Renal cortical epithelial cell (primary cell): Measurements from ENCODE around the gene PGRMC1. TPM values are rescaled to one million over a fixed set of nuclear protein-coding genes. Genes with fewer than 3 reads are reported as not detected.
"Not testable (repeated sequence)": the region's sequence is repeated elsewhere in the genome, so short reads cannot be mapped to it uniquely, and the experiment has no call there.

Experiments used
- DNase-seq: peaks from one replicate; pipeline ENCODE4 v3.0.0-alpha.2; 2011; ENCODE audit warnings: low read depth
- total RNA-seq: library from RNA; depleted of rRNA; stranded (reverse); fragments of >200 nt; gene quantifications from 2 replicates; pipeline ENCODE4 v1.2.3, GENCODE V29; 2014

PGRMC1 gene
- total RNA-seq, result 153 and 259 TPM in 2 replicates

DNA sequence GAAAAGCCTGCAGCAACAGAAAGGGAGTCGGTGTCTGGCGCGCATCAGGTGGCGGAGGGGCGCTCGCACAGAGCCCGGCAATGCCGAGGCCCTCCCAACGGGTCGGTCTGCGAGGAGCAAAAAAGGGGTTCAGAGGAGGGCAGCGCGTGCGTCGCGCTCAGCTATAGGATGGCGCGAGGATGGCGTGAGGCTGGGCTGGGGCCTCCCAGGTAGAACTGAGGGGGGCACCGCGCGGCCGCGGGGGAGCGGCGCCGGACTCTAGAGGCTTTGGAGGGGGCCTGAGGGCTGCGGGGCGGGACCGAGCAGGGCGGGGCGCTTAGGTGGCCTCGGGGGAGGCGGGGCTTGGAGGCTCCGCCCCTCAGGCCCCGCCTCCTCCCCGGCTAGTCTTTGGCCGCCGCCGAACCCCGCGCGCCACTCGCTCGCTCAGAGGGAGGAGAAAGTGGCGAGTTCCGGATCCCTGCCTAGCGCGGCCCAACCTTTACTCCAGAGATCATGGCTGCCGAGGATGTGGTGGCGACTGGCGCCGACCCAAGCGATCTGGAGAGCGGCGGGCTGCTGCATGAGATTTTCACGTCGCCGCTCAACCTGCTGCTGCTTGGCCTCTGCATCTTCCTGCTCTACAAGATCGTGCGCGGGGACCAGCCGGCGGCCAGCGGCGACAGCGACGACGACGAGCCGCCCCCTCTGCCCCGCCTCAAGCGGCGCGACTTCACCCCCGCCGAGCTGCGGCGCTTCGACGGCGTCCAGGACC lies at the start of gene PGRMC1:
PGRMC1 (plus strand) TSS at position 414 of the 751 bp plus-strand sequence; CDS start at position 493, 79 bp downstream.
- DNase-seq, result peak; percentile 42

DNA sequence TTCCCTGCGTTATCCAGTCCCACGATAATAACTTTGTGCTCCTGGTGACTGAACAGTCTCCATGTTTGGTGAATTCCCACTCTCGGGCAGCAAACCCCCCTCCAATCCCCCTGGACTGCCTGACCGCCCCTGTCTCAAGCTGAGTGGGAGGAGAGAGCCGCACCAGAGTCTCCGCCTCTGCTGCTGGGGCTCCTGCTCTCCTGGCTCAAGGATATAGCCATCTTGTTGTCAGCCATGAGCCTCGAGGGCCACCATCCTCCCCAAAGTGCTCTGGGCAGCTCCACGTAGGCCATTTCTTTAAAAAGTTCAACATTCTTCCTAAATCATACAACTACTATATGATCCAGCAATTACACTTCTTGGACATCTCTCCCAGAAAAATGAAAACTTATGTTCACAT lies 49.3 kb upstream of the PGRMC1 start:
- DNase-seq, result no peak

DNA sequence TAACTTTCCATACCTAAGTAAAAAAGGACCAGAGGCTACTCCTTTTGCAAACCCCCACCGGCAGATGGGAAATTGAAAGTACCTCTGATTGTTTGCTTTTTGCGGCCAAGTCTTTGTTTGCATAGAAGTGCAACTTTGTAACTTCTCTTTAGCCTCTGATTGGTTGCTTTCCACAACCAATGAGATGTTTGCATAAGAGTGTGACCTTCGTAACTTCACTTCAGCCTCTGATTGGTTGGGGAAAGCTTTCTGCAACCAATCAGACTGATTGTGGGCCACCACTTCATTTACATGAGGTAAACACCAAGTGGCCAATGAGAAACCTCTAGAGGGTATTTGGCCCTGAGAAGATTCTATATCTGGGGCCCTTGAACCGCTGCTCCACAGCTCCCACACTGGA lies 48.8 kb upstream of the PGRMC1 start:
- DNase-seq, result no peak

DNA sequence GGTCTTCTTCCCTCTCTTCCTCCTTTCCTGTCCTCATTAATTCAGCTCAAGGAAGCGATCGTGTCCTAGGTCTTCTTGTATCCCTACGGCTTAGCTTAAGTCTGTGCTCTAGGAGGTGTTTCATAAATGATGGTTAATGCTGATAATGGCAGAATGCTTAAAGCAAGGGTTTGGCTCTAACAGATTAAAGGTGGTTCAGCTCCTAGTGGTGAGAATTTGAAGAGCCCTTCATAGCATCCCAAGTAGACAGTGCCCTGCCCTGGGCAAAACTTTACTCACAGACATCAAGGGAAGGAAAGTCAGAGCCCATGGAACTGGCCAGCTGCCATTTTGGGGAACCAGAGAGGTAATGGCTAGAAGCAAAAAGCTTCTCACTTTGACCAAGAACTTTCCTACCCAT lies 47.0 kb upstream of the PGRMC1 start:
- DNase-seq, result no peak

DNA sequence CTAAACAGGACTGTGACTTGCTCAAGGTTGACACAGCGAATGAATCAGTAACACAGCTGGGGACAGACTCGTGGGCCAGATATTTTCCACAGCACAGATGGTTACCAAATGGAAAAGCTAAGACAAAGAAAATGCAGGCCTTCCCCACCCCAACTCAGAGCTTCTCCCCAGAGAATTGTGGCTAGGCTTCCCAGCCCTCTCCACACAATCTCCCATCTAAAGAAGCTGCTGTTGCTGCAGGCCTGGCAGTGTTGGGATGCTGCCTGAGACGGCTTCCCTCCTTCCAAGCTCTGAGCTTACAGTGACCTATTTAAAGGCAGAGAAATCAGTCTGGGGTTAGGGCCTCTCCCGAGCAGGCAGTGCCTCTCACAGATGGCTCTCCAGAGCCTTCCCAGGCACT lies 46.5 kb upstream of the PGRMC1 start:
- DNase-seq, result no peak

DNA sequence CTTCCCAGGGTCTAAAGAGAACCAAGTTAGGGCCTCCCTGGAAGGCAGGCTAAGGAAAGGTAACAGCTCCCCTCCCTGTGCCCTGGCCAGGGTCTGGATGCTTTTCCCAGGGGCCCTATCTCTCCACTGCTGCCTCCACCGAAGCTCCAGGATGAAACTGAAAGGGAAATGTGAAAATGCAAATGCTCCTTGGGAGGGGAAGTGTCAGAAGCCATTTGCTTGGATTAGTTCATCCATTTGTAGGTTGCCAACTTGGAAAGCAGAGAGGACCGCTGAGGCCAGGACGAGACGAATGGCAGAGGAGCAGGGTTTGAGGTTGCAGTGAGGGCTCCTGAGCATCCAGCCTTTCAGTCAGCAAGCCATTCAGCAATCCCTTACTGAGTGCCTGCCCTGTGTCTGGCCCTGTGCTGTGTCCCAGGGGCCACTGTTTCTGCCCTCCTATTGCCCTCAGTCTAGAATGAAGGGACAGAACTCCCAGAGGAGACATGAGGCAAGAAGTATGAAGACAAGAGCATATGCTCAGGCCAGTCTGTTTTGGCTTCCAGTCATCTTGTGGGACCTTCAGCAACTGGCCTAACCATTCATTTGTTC lies 45.9 kb upstream of the PGRMC1 start:
- DNase-seq, result no peak

DNA sequence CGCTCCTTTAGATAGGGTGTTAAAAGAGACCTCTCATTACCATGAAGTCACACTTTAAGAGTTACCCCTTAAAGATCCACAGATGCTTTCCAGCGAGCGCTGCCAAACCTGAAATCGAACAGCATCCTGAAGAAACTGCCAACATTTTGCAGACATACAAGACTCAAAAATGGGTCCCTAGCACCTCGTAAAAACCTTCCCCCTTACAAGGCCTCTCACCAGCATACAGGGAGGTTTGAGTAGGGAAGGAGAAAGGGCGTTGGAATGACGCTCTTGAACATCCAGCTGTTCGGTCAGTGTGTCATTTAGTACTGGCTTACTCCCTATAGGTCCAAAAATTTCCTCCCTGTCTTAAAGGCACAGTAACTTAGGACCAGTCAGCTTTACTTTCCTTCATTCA lies 45.3 kb upstream of the PGRMC1 start:
- DNase-seq, result no peak

DNA sequence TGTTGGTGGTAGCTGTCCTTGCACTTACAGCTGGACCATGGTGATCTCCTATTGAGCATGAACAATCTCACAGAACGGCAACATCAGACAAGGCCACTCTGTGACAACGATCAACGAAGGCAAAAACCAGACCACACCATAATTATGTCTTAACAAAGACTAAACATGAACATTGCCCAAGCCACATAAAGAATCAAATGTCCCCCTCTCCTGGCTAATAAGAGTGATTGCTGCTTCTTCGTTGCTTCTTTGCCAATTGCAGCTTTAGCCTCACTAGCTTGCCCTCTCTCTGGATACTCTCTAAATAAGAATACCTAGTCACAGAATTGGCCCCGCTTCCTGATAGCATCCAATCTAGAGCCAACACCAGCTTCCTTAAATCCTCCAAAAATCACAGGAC lies 41.5 kb upstream of the PGRMC1 start:
- DNase-seq, result no peak

DNA sequence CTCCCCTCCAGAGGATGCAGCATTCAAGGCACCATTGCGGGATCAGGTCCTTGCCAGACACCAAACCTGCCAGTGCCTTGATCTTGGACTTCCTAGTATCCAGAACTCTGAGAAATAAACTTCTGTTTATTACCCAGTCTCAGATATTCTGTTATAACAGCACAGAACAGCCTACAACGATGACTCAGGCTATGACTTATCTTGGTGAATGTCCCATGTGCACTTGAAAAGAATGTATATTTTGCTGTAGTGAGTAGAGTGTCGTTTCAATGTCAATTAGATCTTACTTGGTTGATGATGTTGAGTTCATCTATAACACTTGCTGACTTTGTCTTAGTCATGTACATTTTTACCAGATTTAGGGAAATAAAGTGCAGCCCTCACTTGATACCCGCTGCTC lies 34.5 kb upstream of the PGRMC1 start:
- peak; percentile 1 for DNase-seq

DNA sequence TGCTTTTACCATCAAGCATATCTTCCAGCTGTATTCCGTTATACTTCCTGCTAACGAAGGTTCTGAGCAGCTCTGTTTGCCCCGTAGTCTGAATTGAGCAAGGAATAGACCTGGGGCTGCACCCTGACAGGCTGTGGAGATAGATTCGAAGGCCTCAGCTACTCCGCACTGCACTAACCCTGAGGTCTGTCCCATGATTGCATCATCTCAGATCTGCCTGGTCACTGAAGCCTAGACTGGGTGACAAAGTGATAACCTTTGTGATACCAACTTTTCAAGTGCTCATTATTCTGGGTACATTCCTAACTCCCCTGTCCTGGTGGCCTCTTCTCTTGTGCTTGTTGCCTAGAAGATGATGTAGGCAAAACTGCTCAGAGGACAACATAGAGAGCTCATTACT lies 29.9 kb upstream of the PGRMC1 start:
- no peak for DNase-seq

DNA sequence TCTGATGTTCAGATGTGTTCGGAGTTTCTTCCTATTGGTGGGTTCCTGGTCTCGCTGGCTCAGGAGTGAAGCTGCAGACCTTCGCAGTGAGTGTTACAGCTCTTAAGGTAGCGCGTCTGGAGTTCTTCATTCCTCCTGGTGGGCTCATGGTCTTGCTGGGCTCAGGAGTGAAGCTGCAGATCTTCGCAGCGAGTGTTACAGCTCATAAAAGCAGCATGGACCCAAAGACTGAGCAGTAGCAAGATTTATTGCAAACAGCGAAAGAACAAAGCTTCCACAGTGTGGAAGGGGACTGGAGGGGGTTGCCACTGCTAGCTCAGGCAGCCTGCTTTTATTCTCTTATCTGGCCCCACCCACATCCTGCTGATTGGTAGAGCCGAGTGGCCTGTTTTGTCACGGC lies 28.6 kb upstream of the PGRMC1 start:
- DNase-seq, result not testable (repeated sequence)

DNA sequence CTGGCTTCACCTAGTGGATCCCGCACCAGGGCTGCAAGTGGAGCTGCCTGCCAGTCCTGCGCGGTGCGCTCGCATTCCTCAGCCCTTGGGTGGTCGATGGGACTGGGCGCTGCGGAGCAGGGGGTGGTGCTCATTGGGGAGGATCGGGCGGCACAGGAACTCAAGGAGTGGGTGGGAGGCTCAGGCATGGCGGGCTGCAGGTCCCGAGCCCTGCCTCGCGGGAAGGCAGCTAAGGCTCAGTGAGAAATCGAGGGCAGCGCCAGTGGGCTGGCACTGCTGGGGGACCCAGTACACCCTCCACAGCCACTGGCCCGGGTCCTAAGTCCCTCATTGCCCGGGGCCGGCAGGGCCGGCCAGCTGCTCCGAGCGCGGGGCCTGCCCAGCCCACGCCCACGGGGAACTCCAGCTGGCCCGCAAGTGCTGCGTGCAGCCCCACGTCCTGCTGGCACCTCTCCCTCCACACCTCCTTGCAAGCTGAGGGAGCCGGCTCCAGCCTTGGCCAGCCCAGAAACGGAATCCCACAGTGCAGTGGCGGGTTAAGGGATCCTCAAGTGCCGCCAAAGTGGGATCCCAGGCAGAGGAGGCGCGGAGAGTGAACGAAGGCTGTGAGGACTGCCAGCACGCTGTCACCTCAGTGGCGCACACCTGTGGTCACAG lies 27.6 kb upstream of the PGRMC1 start:
- no peak for DNase-seq

DNA sequence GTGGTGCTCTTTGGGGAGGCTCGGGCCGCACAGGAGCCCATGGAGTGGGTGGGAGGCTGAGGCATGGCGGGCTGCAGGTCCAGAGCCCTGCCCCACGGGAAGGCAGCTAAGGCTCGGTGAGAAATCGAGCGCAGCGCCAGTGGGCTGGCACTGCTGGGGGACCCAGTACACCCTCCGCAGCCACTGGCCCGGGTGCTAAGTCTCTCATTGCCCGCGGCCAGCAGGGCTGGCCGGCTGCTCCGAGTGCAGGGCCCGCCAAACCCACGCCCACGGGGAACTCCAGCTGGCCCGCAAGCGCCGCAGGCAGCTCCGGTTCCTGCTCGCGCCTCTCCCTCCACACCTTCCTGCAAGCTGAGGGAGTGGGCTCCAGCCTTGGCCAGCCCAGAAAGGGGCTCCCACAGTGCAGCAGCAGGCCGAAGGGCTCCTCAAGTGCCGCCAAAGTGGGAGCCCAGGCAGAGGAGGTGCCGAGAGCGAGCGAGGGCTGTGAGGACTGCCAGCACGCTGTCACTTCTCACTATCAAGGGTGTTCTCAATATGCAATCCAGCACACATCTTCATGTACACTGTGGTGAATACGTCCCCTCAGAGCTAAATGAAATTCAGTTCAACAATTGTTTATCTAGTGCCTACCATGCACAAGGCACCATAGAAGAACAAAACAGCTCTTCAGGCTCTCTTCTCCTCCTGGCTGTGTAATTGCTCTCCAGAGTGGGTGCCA lies 25.0 kb upstream of the PGRMC1 start:
- DNase-seq, result not testable (repeated sequence)

DNA sequence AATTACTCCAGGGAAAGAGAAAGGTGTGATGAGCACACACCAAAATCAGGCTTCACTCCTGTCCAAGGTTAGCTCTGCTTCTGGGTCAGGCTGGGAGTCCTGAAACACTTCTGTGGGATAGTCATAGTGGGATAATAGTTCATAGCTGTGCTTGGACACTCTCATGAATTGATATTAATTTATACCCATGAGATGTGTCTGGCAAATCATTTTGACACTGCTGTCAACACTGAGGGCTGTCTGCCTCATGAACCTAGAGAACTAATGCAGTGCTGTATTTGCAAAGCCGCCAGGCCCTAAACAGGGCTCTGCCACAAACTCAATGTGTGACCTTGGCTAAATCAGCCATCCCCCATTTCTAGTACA lies 24.5 kb upstream of the PGRMC1 start:
- DNase-seq, result no peak

DNA sequence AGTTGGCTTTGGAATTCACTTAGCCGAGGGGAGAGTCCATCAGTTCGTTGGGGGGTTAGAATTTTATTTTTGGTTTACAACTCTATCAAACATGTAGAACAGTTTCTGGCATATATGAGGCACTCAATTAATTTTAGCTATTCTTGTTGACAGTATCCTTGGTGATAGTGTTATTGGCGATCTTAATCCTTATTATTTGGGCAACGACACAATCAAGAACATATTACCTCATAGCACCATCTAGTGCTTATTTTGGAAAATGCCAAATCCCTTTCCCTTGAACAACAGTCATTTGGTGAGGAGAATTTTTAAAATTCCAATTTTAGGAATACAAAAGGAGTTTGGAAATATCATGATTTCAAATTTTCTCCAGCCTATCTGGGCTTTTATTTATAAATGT lies 17.9 kb upstream of the PGRMC1 start:
- DNase-seq, result no peak

DNA sequence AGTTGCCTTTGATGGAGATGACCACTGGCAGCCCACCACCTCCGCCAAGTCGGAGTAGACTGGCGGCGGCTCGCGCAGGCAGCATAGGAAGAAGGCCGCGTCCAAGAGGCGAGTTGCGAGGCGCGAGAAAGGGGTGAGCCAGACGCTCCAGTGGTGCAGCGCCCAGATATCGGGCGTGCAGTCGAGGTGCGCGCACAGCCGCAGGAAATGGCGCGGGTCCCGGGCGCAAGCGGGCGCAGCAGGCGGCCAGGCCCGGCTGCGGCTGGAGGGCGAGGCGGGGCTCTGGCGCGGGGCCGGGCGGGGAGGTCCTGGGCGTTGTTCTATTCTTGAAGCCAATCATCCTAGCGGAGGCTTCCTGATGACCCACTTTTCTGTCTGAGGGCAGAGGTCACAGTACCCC lies 13.2 kb upstream of the PGRMC1 start:
- no peak for DNase-seq

DNA sequence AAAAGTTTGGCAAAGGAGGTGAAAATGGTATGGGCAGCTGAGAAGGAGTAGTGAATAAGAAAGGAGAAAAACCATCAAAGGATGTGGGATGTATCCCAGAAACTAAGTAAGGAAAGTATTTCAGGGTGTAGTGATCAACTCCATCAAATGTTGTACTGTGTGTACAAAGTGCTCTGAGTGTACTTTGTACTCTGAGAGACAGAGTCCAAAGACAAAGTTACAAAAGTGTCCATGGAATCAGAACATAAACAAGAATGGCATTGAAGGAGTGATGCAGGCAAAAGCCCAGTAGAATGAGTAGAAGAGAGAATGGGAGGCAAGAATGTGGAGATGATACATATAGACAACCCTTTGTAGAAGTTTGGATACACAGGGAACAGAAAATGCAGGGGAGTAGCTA lies 12.3 kb upstream of the PGRMC1 start:
- DNase-seq, result no peak

DNA sequence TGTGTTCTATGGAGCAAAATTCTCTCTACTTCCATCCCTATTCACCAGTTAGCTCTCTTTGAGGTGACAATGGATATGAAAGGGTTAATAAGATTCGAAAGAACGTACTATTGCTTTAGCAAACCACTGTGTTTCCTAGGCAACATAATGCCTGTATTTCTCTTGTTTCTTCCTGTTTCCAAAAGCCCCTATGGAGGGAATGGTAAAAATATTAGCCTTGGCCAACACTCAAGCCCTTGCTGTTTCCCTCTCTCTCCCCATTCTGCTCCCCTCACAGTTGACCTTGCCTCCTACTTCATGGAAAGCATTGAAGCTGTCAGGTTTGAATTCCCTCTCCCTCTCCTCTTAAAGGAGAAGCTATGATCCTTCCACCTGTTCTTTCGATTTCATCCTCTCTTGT lies 9.6 kb upstream of the PGRMC1 start:
- no peak for DNase-seq

DNA sequence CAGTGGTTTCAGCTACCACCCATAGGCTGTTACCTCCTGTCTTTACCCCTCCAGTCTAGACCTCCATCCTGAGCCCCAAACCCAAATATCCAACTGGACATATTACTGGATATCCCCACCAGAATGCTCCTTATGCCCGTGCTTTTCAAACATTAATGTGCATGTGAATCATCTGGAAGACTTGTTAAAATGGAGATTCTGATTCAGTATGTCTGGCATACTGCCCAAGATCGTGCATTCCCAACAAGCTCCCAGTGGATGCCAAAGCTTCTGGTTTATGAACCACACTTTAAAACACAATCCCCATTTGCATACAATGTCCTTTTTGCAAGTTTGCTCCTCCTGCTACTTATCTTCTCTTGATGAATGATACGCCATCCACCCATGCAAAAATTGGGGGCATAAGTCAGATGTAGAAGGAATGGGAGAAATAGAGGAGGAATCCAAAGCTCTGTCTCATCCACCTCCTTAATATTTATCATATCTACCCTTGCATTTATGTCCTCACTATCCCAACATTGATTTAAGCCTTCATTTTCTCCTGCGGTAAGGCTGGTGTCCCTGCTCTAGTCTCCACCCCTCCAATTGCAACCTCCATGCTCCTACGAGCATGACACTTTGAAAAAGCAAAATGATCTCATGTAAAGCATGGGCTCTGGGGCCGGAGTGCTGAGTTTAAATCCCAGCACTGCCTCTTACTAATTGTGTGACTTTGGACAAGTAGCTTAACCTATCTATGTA lies 7.4 kb upstream of the PGRMC1 start:
- peak; percentile 96 for DNase-seq

DNA sequence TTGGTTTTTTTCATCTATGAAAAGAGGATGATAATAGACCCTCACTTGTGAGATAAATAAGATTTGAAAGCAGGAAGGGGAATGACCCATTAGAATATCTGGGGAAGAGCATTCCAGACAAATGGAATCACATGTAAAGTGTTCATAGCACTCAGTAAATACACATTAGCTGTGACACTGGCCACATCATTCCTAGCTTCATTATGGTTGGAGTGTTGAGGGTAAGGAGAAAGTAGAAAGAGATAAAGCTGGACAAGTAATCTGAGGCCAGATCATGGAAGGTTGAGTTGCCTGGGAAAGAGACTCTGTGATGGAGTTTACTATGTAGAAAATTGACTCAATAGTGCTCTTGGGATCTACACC lies 6.9 kb upstream of the PGRMC1 start:
- DNase-seq, result no peak

DNA sequence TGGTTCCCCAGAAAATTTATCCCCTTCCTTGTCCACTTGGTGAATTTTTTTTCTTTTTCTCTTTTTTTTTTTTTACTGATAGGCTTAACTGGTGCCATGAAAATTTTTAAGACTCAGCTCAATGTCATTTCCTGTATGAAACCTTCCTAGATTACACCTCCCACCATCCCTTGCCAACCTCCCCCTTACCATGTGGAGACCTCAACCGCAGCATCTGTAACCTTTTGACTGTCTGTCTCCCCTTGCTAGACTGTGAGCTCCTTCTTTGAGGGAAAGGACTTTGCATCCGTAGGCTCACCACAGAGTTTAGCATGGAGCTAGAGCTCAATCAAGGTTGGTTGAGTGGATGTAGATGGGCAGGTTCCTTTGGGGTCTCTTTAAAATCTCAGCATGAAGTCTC lies 5.2 kb upstream of the PGRMC1 start:
- DNase-seq, result no peak

DNA sequence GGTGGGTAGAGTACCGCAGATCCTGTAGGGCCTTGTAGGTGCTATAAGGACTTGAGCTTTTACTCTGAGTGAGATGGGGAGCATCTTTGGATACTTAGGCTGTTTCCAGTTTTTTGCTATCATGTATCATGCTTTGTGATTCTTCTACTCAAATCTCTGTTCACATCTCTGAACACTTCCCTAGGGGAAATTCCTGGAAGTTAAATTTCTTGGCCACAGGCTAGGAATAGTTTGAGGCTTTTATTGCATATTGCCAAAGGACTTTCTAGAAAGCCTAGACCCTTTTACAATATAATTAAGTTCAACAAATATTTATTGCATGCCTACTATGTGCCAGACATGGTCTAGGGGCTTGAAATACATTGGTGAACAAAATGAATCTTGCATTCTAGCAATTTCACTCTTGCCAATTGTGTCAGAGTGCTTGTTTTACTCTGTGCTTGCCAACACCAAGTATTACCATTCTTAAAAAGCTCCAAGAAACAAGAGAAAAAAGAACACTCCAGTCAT lies 4.1 kb upstream of the PGRMC1 start:
- DNase-seq, result no peak
